ENCODE data around the gene NUP58. TPM values are rescaled to one million over a fixed set of nuclear protein-coding genes. Genes with fewer than 3 reads are reported as not detected.

The NUP58 gene
- total and polyA plus RNA-seq, 10 of the 15 experiments (the other 5 are each of a cell fraction or from before 2014, with no cell fraction given) = 12.1 to 78.0 (median 48.9) TPM

- no peak for FAIRE-seq
- in situ Hi-C loops (cut with MboI) (no loop called here), intact Hi-C loops (cut with micrococcal nuclease; ENCODE audit: unreplicated experiment) (no loop called here)
- Histone ChIP-seq H2AFZ (ENCODE audit: control insufficient read depth, low read depth, low read length) (no peak overlapping the region), H3K36me3 (ENCODE audit: control insufficient read depth in 2 of 2, insufficient read depth in 2 of 2, low read length in 1 of 2) (peaks cover 0 to 5% of the 10 kb centered on the region in 2 experiments; a peak in 2 of 4 replicates), H3K79me2 (ENCODE audit: control insufficient read depth, insufficient read depth, low read length) (no peaks in the 10 kb centered on the region), H3K4me2 (ENCODE audit: control insufficient read depth, insufficient read depth) (no peak overlapping the region), H4K20me1 (ENCODE audit: control insufficient read depth, insufficient read depth) (no peaks in the 10 kb centered on the region), H3K27me3 (replicated peaks in 1 of 2; ENCODE audit: control insufficient read depth in 2 of 2, insufficient read depth in 2 of 2, low read length in 1 of 2) (no peaks in the 10 kb centered on the region), H3K9ac (ENCODE audit: control insufficient read depth, insufficient read depth, low read length) (no peak overlapping the region), H3K4me1 (ENCODE audit: control insufficient read depth, insufficient read depth, low read length) (no peaks in the 10 kb centered on the region), H3K4me3 (no peak overlapping the region), H3K9me3 (replicated peaks; ENCODE audit: control insufficient read depth, insufficient read depth, low read length) (no peaks in the 10 kb centered on the region), H3K27ac (ENCODE audit: control insufficient read depth, insufficient read depth) (no peak overlapping the region)
- ChIA-PET RAD21 (ENCODE audit: unreplicated experiment) (no interaction called here), CTCF (no interaction called here), SMC1A (ENCODE audit: uncharacterized antibody, unreplicated experiment) (no interaction called here), POLR2A (no interaction called here)
- ATAC-seq = no peak
- 71% methylated on average over 4 of the region's 4 CpGs for WGBS (ENCODE audit: insufficient coverage, insufficient replicate concordance, low lambda C conversion rate, missing lambda C conversion rate)
- TF ChIP-seq PAX8 (IDR thresholded peaks at IDR 0.05) = no peak
- TF ChIP-seq POLR2A (IDR thresholded peaks at IDR 0.05; ENCODE audit: low read depth, low read length) = no peak
- TF ChIP-seq PML (IDR thresholded peaks at IDR 0.05; ENCODE audit: low read length) = no peak
- no peak for TF ChIP-seq CBFB (IDR thresholded peaks at IDR 0.05; ENCODE audit: low read depth)
- no peak for TF ChIP-seq TCF3 (IDR thresholded peaks at IDR 0.05; ENCODE audit: borderline replicate concordance, insufficient read depth, low read depth, low read length)
- no peak for DNase-seq (ENCODE audit: low read depth, low spot score)
- no TSS peak for BruUV-seq (replicated peaks)
Measured at GRCh38 chr13:25262261-25262660, 39.2 kb upstream of the NUP58 start.

- H3K9ac ChIP-seq (ENCODE audit: control insufficient read depth, insufficient read depth, low read length) = no peak overlapping the region
- H3K4me1 ChIP-seq (ENCODE audit: control insufficient read depth, insufficient read depth, low read length) = no peaks in the 10 kb centered on the region
- no peaks in the 10 kb centered on the region for H4K20me1 ChIP-seq (ENCODE audit: control insufficient read depth, insufficient read depth)
- H3K9me3 ChIP-seq (replicated peaks; ENCODE audit: control insufficient read depth, insufficient read depth, low read length) = no peaks in the 10 kb centered on the region
- BruUV-seq (replicated peaks) = no TSS peak
- 97% methylated on average over 5 of the region's 5 CpGs for WGBS (ENCODE audit: insufficient coverage, insufficient replicate concordance, low lambda C conversion rate, missing lambda C conversion rate)
- POLR2A ChIA-PET = no interaction called here
- no peak overlapping the region for H3K4me3 ChIP-seq
- no peak overlapping the region for H2AFZ ChIP-seq (ENCODE audit: control insufficient read depth, low read depth, low read length)
- H3K79me2 ChIP-seq (ENCODE audit: control insufficient read depth, insufficient read depth, low read length) = no peaks in the 10 kb centered on the region
- no peak overlapping the region for H3K4me2 ChIP-seq (ENCODE audit: control insufficient read depth, insufficient read depth)
- peaks cover 0 to under 1% of the 10 kb centered on the region in 2 experiments; a peak in 2 of 4 replicates for H3K36me3 ChIP-seq (ENCODE audit: control insufficient read depth in 2 of 2, insufficient read depth in 2 of 2, low read length in 1 of 2)
- H3K27me3 ChIP-seq (replicated peaks in 1 of 2; ENCODE audit: control insufficient read depth in 2 of 2, insufficient read depth in 2 of 2, low read length in 1 of 2) = no peaks in the 10 kb centered on the region
- in situ Hi-C loops (cut with MboI) = no loop called here
- SMC1A ChIA-PET (ENCODE audit: uncharacterized antibody, unreplicated experiment) = no interaction called here
- RAD21 ChIA-PET (ENCODE audit: unreplicated experiment) = interaction anchor here (0.7 kb wide), 1 partner anchor 25 kb away, joined by 4 read pairs; no protein-coding TSS in a partner anchor
- CTCF ChIA-PET = no interaction called here
- DNase-seq (ENCODE audit: low read depth, low spot score) (no peak), FAIRE-seq (no peak), ATAC-seq (no peak)
- intact Hi-C loops (cut with micrococcal nuclease; ENCODE audit: unreplicated experiment) = no loop called here
- no peak overlapping the region for H3K27ac ChIP-seq (ENCODE audit: control insufficient read depth, insufficient read depth)
- no peak for TF ChIP-seq CHD2 (IDR thresholded peaks at IDR 0.05; ENCODE audit: borderline replicate concordance, low read depth, low read length)
- TF ChIP-seq EP300 (IDR thresholded peaks at IDR 0.05; ENCODE audit: borderline replicate concordance in 1 of 2, control insufficient read depth in 1 of 2, low read depth in 2 of 2, low read length in 2 of 2) = no peak
- no peak for TF ChIP-seq NFXL1 (IDR thresholded peaks at IDR 0.05; ENCODE audit: borderline replicate concordance)
- no peak for TF ChIP-seq BCLAF1 (IDR thresholded peaks at IDR 0.05)
- no peak for TF ChIP-seq CBFB (IDR thresholded peaks at IDR 0.05; ENCODE audit: low read depth)
- TF ChIP-seq, protein P1, sequence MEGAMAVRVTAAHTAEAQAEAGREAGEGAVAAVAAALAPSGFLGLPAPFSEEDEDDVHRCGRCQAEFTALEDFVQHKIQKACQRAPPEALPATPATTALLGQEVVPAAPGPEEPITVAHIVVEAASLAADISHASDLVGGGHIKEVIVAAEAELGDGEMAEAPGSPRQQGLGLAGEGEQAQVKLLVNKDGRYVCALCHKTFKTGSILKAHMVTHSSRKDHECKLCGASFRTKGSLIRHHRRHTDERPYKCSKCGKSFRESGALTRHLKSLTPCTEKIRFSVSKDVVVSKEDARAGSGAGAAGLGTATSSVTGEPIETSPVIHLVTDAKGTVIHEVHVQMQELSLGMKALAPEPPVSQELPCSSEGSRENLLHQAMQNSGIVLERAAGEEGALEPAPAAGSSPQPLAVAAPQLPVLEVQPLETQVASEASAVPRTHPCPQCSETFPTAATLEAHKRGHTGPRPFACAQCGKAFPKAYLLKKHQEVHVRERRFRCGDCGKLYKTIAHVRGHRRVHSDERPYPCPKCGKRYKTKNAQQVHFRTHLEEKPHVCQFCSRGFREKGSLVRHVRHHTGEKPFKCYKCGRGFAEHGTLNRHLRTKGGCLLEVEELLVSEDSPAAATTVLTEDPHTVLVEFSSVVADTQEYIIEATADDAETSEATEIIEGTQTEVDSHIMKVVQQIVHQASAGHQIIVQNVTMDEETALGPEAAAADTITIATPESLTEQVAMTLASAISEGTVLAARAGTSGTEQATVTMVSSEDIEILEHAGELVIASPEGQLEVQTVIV (IDR thresholded peaks at IDR 0.05; ENCODE audit: borderline replicate concordance, partially characterized antibody) = no peak
- no peak for TF ChIP-seq RAD51 (IDR thresholded peaks at IDR 0.05)
- no peak for TF ChIP-seq POLR2AphosphoS5 (IDR thresholded peaks at IDR 0.05; ENCODE audit: low read length)
- no peak for TF ChIP-seq TBL1XR1 (IDR thresholded peaks at IDR 0.05; ENCODE audit: low read depth, low read length)
Measured at GRCh38 chr13:25266706-25267105, 34.7 kb upstream of the NUP58 start.

Measured in GM12878 (cell line).